GM19193 (cell line): ENCODE data around the gene CCDC149.

Source experiments
- POLR2A ChIP-seq: IDR thresholded peaks from 4 replicates; pipeline ENCODE4 v1.6.1; 2011; ENCODE audit not compliant: insufficient read depth, insufficient read length; ENCODE audit errors: extremely low read depth

The CCDC149 gene

GRCh38 chr4:24912252-24913118 is at the start of gene CCDC149:
Gene CCDC149, minus strand, starts transcription at chr4:24913042. Its CDS starts 178 bp downstream, at chr4:24912864.
- TF ChIP-seq POLR2A = no peak

- TF ChIP-seq POLR2A = no peak
Observed at GRCh38 chr4:24957886-24958285, 45.0 kb upstream of the CCDC149 start.

- TF ChIP-seq POLR2A = no peak
Observed at GRCh38 chr4:24956763-24957162, 43.9 kb upstream of the CCDC149 start.

- no peak for TF ChIP-seq POLR2A
Observed at GRCh38 chr4:24956091-24956490, 43.2 kb upstream of the CCDC149 start.

GRCh38 chr4:24952667-24953066 is 39.8 kb upstream of the CCDC149 start:
- no peak for TF ChIP-seq POLR2A

GRCh38 chr4:24949970-24950369 is 37.1 kb upstream of the CCDC149 start:
- no peak for TF ChIP-seq POLR2A

- no peak for TF ChIP-seq POLR2A
Observed at GRCh38 chr4:24937917-24938281, 25.1 kb upstream of the CCDC149 start.

- TF ChIP-seq POLR2A = no peak
Observed at GRCh38 chr4:24937176-24937916, 24.5 kb upstream of the CCDC149 start.

GRCh38 chr4:24935856-24936255 is 23.0 kb upstream of the CCDC149 start:
- no peak for TF ChIP-seq POLR2A

- TF ChIP-seq POLR2A = no peak
Observed at GRCh38 chr4:24934311-24934710, 21.5 kb upstream of the CCDC149 start.

GRCh38 chr4:24933684-24934275 is 20.9 kb upstream of the CCDC149 start:
- no peak for TF ChIP-seq POLR2A

- TF ChIP-seq POLR2A = no peak
Observed at GRCh38 chr4:24932515-24933225, 19.8 kb upstream of the CCDC149 start.

- TF ChIP-seq POLR2A = no peak
Observed at GRCh38 chr4:24930151-24930550, 17.3 kb upstream of the CCDC149 start.

- TF ChIP-seq POLR2A = no peak
Observed at GRCh38 chr4:24928708-24929107, 15.9 kb upstream of the CCDC149 start.

GRCh38 chr4:24927049-24927448 is 14.2 kb upstream of the CCDC149 start:
- no peak for TF ChIP-seq POLR2A

GRCh38 chr4:24924309-24924781 is 11.5 kb upstream of the CCDC149 start:
- no peak for TF ChIP-seq POLR2A

- no peak for TF ChIP-seq POLR2A
Observed at GRCh38 chr4:24923550-24923949, 10.7 kb upstream of the CCDC149 start.
